ENCODE data around the gene RBM4.
"Not testable (repeated sequence)": the region's sequence is repeated elsewhere in the genome, so short reads cannot be mapped to it uniquely, and the experiment has no call there.

RBM4 gene

DNA sequence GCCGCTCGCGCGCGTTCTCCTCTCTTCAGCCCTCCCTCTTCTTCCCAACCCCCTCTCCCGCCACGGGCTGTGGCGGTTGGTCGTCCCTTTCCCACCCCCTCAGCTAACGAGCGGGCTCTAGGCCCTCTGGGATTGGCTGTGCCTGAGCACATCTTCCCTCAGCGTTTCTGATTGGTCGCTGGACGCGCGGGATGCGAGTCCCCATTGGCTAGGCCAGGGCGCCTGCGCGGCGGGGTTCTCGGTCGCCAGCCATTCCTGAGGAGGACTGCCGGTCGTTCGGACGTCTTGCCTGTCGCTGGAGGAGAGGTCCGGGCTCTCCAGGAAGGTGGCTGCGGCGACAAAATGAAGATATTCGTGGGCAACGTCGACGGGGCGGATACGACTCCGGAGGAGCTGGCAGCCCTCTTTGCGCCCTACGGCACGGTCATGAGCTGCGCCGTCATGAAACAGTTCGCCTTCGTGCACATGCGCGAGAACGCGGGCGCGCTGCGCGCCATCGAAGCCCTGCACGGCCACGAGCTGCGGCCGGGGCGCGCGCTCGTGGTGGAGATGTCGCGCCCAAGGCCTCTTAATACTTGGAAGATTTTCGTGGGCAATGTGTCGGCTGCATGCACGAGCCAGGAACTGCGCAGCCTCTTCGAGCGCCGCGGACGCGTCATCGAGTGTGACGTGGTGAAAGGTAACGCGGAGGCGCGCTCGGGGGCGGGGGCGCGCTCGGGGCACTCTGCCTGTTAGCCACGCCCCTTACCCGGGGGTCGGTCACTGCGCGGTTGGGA lies 21.9 kb upstream of the RBM4 start, which contains the start of gene RBM14:
RBM14 (plus strand) TSS at position 252 of the 776 bp plus-strand sequence; CDS start at position 343, 91 bp downstream.
- peak; percentile 97 for DNase-seq (ENCODE audit: low read depth)

DNA sequence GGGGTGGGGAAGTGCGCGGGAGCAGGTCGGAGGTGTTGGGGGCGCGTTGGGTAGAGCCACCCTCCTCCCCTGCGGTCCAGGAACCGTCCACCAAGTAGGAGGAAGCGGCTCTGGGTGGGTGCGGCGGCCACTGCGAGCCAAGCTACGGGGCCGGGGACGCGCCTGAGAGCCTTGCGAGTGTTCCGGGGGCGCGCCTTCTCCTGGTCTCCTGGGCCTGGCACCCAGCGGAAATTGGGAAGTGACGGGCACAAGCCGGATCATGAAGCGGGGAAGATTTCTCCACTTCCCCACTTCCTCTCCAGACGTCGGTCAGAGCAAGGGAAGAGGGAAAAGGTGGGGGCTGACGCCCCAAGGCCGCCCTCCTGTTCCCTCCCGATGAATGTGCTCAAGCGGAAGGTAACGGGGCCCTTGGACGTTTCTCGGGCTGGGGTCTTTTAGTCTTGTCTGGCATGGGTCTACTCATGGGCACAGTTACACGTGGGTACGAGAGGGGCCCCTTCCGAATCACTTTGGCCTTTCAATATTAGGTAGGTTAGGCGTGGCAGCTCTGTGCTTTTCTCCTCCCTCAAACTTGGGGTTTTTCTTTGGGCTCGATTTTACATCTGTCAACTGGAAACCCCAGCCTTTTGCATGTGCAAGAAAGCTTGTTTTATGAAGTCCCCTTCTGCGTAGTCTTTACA lies 21.2 kb upstream of the RBM4 start:
- no peak for DNase-seq (ENCODE audit: low read depth)

GRCh38 chr11:66619080-66619554 lies 19.4 kb upstream of the RBM4 start:
- DNase-seq (ENCODE audit: low read depth), result no peak

- no peak for DNase-seq (ENCODE audit: low read depth)
Observed at GRCh38 chr11:66624450-66624849, 14.1 kb upstream of the RBM4 start.

GRCh38 chr11:66625041-66625751 lies 13.3 kb upstream of the RBM4 start:
- no peak for DNase-seq (ENCODE audit: low read depth)

GRCh38 chr11:66625752-66626149 lies 12.8 kb upstream of the RBM4 start:
- DNase-seq (ENCODE audit: low read depth), result no peak

- no peak for DNase-seq (ENCODE audit: low read depth)
Observed at GRCh38 chr11:66626382-66626781, 12.1 kb upstream of the RBM4 start.

GRCh38 chr11:66626926-66627325 lies 11.6 kb upstream of the RBM4 start:
- DNase-seq (ENCODE audit: low read depth), result no peak

- no peak for DNase-seq (ENCODE audit: low read depth)
Observed at GRCh38 chr11:66628061-66628603, 10.4 kb upstream of the RBM4 start.

DNA sequence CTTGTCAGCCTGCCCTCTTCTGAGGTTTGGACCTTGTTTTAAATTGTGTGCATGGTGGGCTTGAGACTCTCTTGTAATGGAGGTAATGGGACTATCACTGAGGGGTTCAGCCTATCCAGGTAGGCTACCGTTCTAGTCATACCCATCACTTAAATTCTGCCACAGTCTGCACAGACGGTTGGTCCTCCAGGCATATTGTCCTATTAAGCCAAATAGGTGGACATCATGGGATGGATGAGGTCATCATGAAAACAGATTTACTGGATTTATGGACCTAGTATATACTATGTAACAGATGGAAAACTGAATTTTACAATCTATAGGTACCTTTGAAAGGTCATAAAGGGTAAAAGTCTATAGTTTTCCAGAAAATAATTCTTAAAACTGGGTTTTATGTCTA lies 9.1 kb upstream of the RBM4 start:
- no peak for DNase-seq (ENCODE audit: low read depth)

- DNase-seq (ENCODE audit: low read depth), result no peak
Observed at GRCh38 chr11:66631883-66632282, 6.6 kb upstream of the RBM4 start.

DNA sequence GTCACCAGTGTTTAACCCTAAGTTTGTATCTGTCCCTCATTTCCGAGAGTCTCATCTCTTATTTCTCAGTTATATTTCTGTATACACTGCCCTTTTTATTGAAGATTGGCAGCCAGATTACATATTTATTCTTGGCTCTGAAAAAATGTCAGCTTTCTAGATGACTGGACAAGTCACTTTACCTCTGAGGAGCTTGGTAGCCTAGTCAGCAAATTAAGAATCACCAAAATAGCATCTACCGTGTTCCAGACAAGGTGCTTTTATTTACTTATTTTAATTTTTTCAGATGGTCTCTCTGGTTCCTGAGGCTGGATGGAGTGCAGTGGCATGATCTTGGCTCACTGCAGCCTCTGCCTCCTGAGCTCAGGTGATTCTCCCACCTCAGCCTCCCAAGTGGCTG lies 5.6 kb upstream of the RBM4 start:
- no peak for DNase-seq (ENCODE audit: low read depth)

DNA sequence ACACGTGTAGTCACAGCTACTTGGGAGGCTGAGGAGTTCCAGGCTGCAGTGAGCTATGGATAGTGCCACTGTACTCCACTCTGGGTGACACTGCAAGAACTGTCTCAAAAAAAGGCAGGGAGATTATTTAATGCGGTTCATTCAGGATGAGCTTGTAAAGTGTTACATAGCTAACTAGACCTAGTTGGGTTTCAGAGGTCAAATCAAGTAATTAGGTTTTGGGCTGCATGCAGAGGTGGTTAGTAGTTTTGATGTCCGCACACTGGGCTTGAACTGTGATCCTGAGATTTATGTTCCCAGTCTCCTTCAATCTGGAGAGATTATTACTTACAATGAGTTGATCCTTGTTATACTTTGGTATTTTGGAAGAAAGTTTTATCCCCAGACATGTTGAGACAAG lies 2.1 kb upstream of the RBM4 start:
- DNase-seq (ENCODE audit: low read depth), result no peak

DNA sequence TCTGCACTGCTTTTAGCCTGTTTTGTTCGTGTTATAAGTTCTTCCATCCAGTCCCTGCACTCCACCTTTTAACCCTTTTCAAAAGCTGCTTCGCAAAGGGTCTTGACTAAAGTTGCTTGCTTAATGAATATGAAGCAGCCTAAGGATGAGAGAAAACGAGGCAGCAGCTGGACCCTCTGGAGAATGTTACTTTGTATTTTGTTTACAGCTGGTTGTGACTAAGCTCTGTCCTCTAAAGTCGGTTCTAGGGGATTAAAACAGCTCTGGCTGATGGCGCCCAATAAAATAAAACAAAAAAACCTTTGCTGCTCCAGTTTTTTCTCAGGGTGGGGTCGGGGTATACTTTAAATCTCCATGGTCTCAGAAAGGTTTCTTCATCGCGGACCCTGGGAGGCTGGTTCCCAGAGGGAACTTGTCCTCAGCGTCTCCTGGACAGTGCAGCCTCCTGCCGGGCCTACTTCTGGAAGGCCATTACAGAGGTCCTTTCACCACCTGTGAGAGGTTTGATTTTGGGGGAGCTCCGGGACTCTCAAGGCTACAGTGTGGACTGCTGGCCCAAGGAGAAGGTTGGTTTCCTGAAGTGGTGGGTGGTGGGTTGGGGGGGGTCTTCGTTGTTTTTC lies 836 bp upstream of the RBM4 start:
- no peak for DNase-seq (ENCODE audit: low read depth)

DNA sequence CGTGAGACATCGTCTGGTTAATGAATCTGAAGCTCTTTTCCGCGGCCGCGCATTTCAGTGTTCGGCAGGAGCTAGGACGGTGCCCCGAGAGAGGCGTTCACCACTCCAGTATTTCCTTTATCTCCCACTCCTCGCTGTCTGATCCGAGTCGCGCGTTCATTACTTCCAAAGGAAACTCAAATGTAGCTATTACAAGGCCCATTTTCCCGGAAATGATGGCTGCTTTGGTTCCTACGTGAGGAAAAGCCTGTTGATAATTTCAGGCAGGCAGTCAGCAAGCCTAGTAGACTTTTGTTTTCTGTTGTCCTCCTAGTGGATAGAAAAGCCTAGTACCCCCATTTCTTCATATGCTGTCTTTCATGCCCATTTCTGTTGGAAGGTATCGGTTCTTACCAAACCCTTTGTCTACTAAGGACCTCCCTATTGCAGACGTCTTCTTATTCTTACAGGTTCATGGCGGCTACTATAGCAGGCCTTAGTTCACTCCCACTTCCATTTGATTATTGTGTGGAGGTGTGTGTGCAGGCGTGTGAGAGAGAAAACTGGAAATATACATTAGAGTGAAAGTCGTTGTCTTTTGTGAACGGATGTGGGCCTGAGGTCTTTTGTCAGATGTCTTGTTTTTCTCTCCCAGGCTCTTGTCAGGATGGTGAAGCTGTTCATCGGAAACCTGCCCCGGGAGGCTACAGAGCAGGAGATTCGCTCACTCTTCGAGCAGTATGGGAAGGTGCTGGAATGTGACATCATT lies 737 bp downstream of the RBM4 start:
- no peak for DNase-seq (ENCODE audit: low read depth)

- DNase-seq (ENCODE audit: low read depth), result not testable (repeated sequence)
Observed at GRCh38 chr11:66639814-66640340, 1.4 kb downstream of the RBM4 start.

DNA sequence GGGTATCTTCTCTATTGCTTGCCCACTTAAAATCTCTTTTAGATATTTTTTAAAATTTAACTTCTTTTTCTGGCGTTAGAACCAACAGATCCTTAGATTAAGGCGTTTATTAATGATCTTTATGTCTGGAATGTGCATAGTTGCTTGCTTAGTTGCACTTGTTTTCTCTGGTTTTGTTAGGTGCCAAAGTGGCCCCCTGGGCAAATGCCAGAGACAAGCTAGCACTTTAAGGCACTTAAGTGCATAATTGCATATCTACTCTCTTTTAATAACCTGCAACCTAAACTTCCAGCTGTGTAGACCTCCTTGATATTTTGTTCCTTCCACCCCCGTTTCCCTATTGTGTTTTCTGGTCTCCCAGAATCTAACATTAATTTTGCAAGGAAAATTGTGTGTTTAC lies 3.3 kb downstream of the RBM4 start:
- DNase-seq (ENCODE audit: low read depth), result no peak

GRCh38 chr11:66643745-66644437 lies 5.4 kb downstream of the RBM4 start:
- DNase-seq (ENCODE audit: low read depth), result no peak

- no peak for DNase-seq (ENCODE audit: low read depth)
Observed at GRCh38 chr11:66646828-66647227, 8.3 kb downstream of the RBM4 start.

GRCh38 chr11:66649903-66650302 lies 11.4 kb downstream of the RBM4 start:
- no peak for DNase-seq (ENCODE audit: low read depth)

Data from activated T-cell treated with anti-CD3 and anti-CD28 coated beads for 1 hour (primary cell).